IMR-90 (cell line): ENCODE measurements around the gene RBPJL. TPM values are rescaled to one million over a fixed set of nuclear protein-coding genes. Genes with fewer than 3 reads are reported as not detected.

Experiments
- ATAC-seq: fragments of 200-7000 bp; cut with Tn5 transposase; 2 replicates; pipeline ENCODE4 v1.9.1; 2020; ENCODE audit warnings: low read depth, mild to moderate bottlenecking, moderate library complexity
- BruUV-seq: library from RNA; stranded (reverse); fragments of 400-500 nt; replicated peaks from 2 replicates; lab custom pipeline; 2021; lab: Mats Ljungman, UMichigan
- CTCF ChIA-PET: fragments of 300-600 bp; formaldehyde crosslinking; extraction: SDS; loops from one replicate; lab custom pipeline; 2021; ENCODE audit warnings: antibody characterized with exemption; lab: Yijun Ruan, JAX
- POLR2A ChIA-PET: fragments of 300-600 bp; sonication (Branson Sonifier 250); formaldehyde crosslinking; loops from one replicate; lab custom pipeline; 2022; ENCODE audit warnings: antibody characterized with exemption; ENCODE audit not compliant: unreplicated experiment; lab: Charles Lee
- DNase-seq: peaks from one replicate; pipeline ENCODE4 v3.0.0; 2013
- H2AFZ ChIP-seq: replicated peaks from 2 replicates; pipeline ENCODE3; 2013; ENCODE audit warnings: low read length, mild to moderate bottlenecking; ENCODE audit not compliant: poor library complexity
- H2AK5ac ChIP-seq: 2 replicates; pipeline ENCODE4 v1.6.1; 2013; ENCODE audit warnings: low read depth, low read length, inconsistent platforms
- H2AK9ac ChIP-seq: replicated peaks from 2 replicates; pipeline ENCODE3; 2013; ENCODE audit warnings: mild to moderate bottlenecking, low read depth, low read length, moderate library complexity; ENCODE audit not compliant: poor library complexity
- H2BK120ac ChIP-seq: 2 replicates; pipeline ENCODE4 v1.6.1; 2013; ENCODE audit warnings: low read depth, low read length, inconsistent platforms
- H2BK15ac ChIP-seq: 3 replicates; pipeline ENCODE4 v1.6.1; 2013; ENCODE audit warnings: low read depth, low read length, inconsistent platforms
- H2BK20ac ChIP-seq: 2 replicates; pipeline ENCODE4 v1.6.1; 2013; ENCODE audit warnings: low read depth, mild to moderate bottlenecking, inconsistent platforms, low read length, moderate library complexity
- H2BK5ac ChIP-seq: 2 replicates; pipeline ENCODE4 v1.6.1; 2013; ENCODE audit warnings: mild to moderate bottlenecking, low read depth, low read length, inconsistent platforms; ENCODE audit not compliant: poor library complexity, severe bottlenecking
- H3K14ac ChIP-seq: replicated peaks from 2 replicates; pipeline ENCODE4 v1.6.1; 2013; ENCODE audit warnings: low read depth, low read length, inconsistent platforms
- H3K18ac ChIP-seq: 2 replicates; pipeline ENCODE4 v1.6.1; 2013; ENCODE audit warnings: low read depth, low read length, control low read depth
- H3K23ac ChIP-seq: 2 replicates; pipeline ENCODE4 v1.6.1; 2013; ENCODE audit warnings: low read depth, low read length, inconsistent platforms
- H3K27ac ChIP-seq: 2 replicates; pipeline ENCODE4 v1.5.1; 2013; ENCODE audit warnings: mild to moderate bottlenecking, control low read depth, low read length; ENCODE audit not compliant: insufficient read depth
- H3K27me3 ChIP-seq: 2 replicates; pipeline ENCODE4 v1.6.1; 2013; ENCODE audit warnings: low read length; ENCODE audit not compliant: control insufficient read depth, insufficient read depth
- H3K36me3 ChIP-seq: 2 replicates; pipeline ENCODE4 v1.6.1; 2013; ENCODE audit warnings: low read length, mixed read lengths; ENCODE audit not compliant: control insufficient read depth, insufficient read depth
- H3K4ac ChIP-seq: 2 replicates; pipeline ENCODE4 v1.6.1; 2013; ENCODE audit warnings: low read depth, low read length, inconsistent platforms
- H3K4me1 ChIP-seq: 2 replicates; pipeline ENCODE4 v1.6.1; 2013; ENCODE audit warnings: low read length, mixed read lengths; ENCODE audit not compliant: control insufficient read depth, insufficient read depth
- H3K4me2 ChIP-seq: 2 replicates; pipeline ENCODE4 v1.6.1; 2013; ENCODE audit warnings: low read depth, mild to moderate bottlenecking, control low read depth, low read length, moderate library complexity
- H3K4me3 ChIP-seq: 2 replicates; pipeline ENCODE4 v1.5.1; 2013; ENCODE audit warnings: low read depth, mild to moderate bottlenecking, control low read depth, low read length, moderate library complexity; ENCODE audit not compliant: insufficient read depth
- H3K56ac ChIP-seq: 2 replicates; pipeline ENCODE4 v1.6.1; 2013; ENCODE audit warnings: low read length, inconsistent platforms; ENCODE audit not compliant: insufficient read depth; ENCODE audit errors: extremely low read depth
- H3K79me1 ChIP-seq, 2 experiments: 2 replicates each; pipeline ENCODE4 v1.6.1; 2013; ENCODE audit warnings: low read length in 2 of 2, inconsistent platforms in 1 of 2, low read depth in 1 of 2
- H3K9ac ChIP-seq: 2 replicates; pipeline ENCODE4 v1.6.1; 2013; ENCODE audit warnings: low read depth, low read length, control low read depth
- H3K9me1 ChIP-seq: 2 replicates; pipeline ENCODE4 v1.6.1; 2013; ENCODE audit warnings: low read length, inconsistent platforms; ENCODE audit not compliant: insufficient read depth
- H3K9me3 ChIP-seq: 2 replicates; pipeline ENCODE4 v1.6.1; 2013; ENCODE audit warnings: low read length; ENCODE audit not compliant: control insufficient read depth, insufficient read depth
- H4K20me1 ChIP-seq: 2 replicates; pipeline ENCODE4 v1.6.1; 2013; ENCODE audit warnings: low read length, inconsistent platforms; ENCODE audit not compliant: insufficient read depth
- H4K5ac ChIP-seq: 2 replicates; pipeline ENCODE4 v1.6.1; 2013; ENCODE audit warnings: mild to moderate bottlenecking, low read depth, low read length, control low read depth
- H4K8ac ChIP-seq, 2 experiments: 2 replicates each; pipeline ENCODE4 v1.6.1; 2013; ENCODE audit warnings: low read depth in 2 of 2, low read length in 2 of 2, control low read depth in 1 of 2, inconsistent platforms in 1 of 2
- H4K91ac ChIP-seq: 2 replicates; pipeline ENCODE4 v1.6.1; 2013; ENCODE audit warnings: low read depth, low read length, inconsistent platforms; ENCODE audit not compliant: insufficient read depth
- ELK1 ChIP-seq: fragments of 150-350 bp; IDR thresholded peaks from 2 replicates; pipeline ENCODE4 v1.6.1; 2016; ENCODE audit warnings: low read depth, mild to moderate bottlenecking, low read length, moderate library complexity, borderline replicate concordance
- FOS ChIP-seq: fragments of 150-350 bp; IDR thresholded peaks from 2 replicates; pipeline ENCODE4 v1.6.1; 2016; ENCODE audit warnings: low read depth, low read length
- RAD21 ChIP-seq: IDR thresholded peaks from 2 replicates; pipeline ENCODE4 v1.6.1; 2012; ENCODE audit warnings: low read length, improper control_type of control experiment
- SMC3 ChIP-seq: fragments of 150-350 bp; IDR thresholded peaks from 2 replicates; pipeline ENCODE4 v1.6.1; 2016; ENCODE audit warnings: low read depth, mild to moderate bottlenecking, antibody characterized with exemption, low read length, moderate library complexity
- WGBS, 2 experiments: methylation state at CpG; one replicate each; pipeline versions ENCODE4 v1.1.5 to v1.1.7; 2013; ENCODE audit warnings: missing lambda C conversion rate in 2 of 2; ENCODE audit not compliant: insufficient read length in 1 of 2; ENCODE audit errors: extremely low coverage in 2 of 2; 5-methylcytosine and 5-hydroxymethylcytosine counted together
- dilution Hi-C: fragments of 300-500 bp; cut with HindIII; formaldehyde crosslinking; loops from one replicate; pipeline ENCODE4 v1.14.3; 2018; ENCODE audit warnings: low sequenced_read_pairs; ENCODE audit not compliant: unreplicated experiment
- in situ Hi-C: fragments of 300-500 bp; cut with MboI; formaldehyde crosslinking; loops from 3 replicates; pipeline ENCODE4 v1.14.3; 2019; ENCODE audit warnings: low sequenced_read_pairs, inconsistent platforms, mixed read lengths
- intact Hi-C: fragments of 100-400 bp; cut with micrococcal nuclease; formaldehyde crosslinking; loops from 2 replicates; pipeline ENCODE4 v1.10.0; 2022
- polyA plus RNA-seq, 3 experiments: library from polyadenylated mRNA; depleted of rRNA; stranded (reverse); fragments of >200 nt; gene quantifications; 2 replicates each; pipeline ENCODE4 v1.2.3, GENCODE V29; 2012; ENCODE audit warnings: low replicate concordance in 1 of 3
- total RNA-seq: library from RNA; depleted of rRNA; stranded (reverse); fragments of >200 nt; gene quantifications from 2 replicates; pipeline ENCODE4 v1.2.3, GENCODE V29; 2012
- TF ChIP-seq, protein P1 (sequence below): fragments of 150-350 bp; IDR thresholded peaks from 2 replicates; pipeline ENCODE4 v1.6.1; 2017; ENCODE audit warnings: mild to moderate bottlenecking, antibody characterized with exemption, low read length, low read depth

RBPJL gene
- total and polyA plus RNA-seq, 2 of the 4 experiments (the other 2 are of a cell fraction), result not detected

GRCh38 chr20:45269754-45270270, 36.8 kb upstream of the RBPJL start:
- Histone ChIP-seq H3K23ac (no peak overlapping the region), H4K20me1 (no peaks in the 10 kb centered on the region), H2BK15ac (no peak overlapping the region), H3K9ac (no peak overlapping the region), H4K91ac (no peak overlapping the region), H3K9me3 (no peaks in the 10 kb centered on the region), H2AK9ac (no peak overlapping the region), H2BK120ac (no peak overlapping the region), H2BK20ac (no peak overlapping the region), H3K18ac (no peak overlapping the region), H3K4me1 (no peaks in the 10 kb centered on the region), H3K27me3 (peaks cover 3% of the 10 kb centered on the region), H2BK5ac (no peak overlapping the region), H4K8ac (no peak overlapping the region), H3K56ac (no peak overlapping the region), H2AFZ (no peak overlapping the region), H3K27ac (no peak overlapping the region), H3K4me2 (no peak overlapping the region), H2AK5ac (no peak overlapping the region), H3K4ac (no peak overlapping the region), H3K14ac (no peak overlapping the region), H3K36me3 (no peaks in the 10 kb centered on the region), H3K79me1 (no peaks in the 10 kb centered on the region), H3K4me3 (no peak overlapping the region), H4K5ac (no peak overlapping the region), H3K9me1 (no peaks in the 10 kb centered on the region)
- TF ChIP-seq SMC3, result no peak
- TF ChIP-seq FOS, result no peak
- TF ChIP-seq RAD21, result no peak
- TF ChIP-seq, protein P1, sequence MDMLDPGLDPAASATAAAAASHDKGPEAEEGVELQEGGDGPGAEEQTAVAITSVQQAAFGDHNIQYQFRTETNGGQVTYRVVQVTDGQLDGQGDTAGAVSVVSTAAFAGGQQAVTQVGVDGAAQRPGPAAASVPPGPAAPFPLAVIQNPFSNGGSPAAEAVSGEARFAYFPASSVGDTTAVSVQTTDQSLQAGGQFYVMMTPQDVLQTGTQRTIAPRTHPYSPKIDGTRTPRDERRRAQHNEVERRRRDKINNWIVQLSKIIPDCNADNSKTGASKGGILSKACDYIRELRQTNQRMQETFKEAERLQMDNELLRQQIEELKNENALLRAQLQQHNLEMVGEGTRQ, result no peak
- TF ChIP-seq ELK1, result no peak
- no CpG with 5 or more reads among the region's 4 CpGs for WGBS, 2 experiments
- dilution Hi-C loops, result no loop called here
- BruUV-seq, result no TSS peak
- in situ Hi-C loops, result no loop called here
- CTCF ChIA-PET, result no interaction called here
- DNase-seq, result no peak
- ATAC-seq, result no peak
- intact Hi-C loops, result loop anchor here (1.0 to 10.0 kb wide), 2 partner anchors 44 to 145 kb away; partner anchors contain the start of gene WFDC12
- POLR2A ChIA-PET, result no interaction called here
